A549 (cell line): Measurements from ENCODE around the gene TRIM38. TPM values are rescaled to one million over a fixed set of nuclear protein-coding genes. Genes with fewer than 3 reads are reported as not detected.

Experiments used
- ATAC-seq, 2 experiments: fragments of 200-7000 bp in 1 of 2; fragments of >200 bp in 1 of 2; cut with Nextera tagmentation in 1 of 2; cut with Tn5 transposase in 1 of 2; 3 replicates each; pipeline versions ENCODE4 v1.8.0 to v1.9.1; 2018 to 2020; ENCODE audit warnings: mild to moderate bottlenecking in 1 of 2, moderate library complexity in 1 of 2
- CTCF ChIA-PET: fragments of 300-600 bp; sonication (Branson Sonifier 250); formaldehyde crosslinking; extraction: SDS; loops from one replicate; lab custom pipeline; 2021; ENCODE audit warnings: antibody characterized with exemption, inconsistent platforms; lab: Yijun Ruan, JAX
- POLR2A ChIA-PET: fragments of 350-600 bp; formaldehyde crosslinking; extraction: SDS; loops from one replicate; lab custom pipeline; 2021; ENCODE audit warnings: antibody characterized with exemption, inconsistent platforms; lab: Yijun Ruan, JAX
- DNase-seq, 2 experiments: peaks; one replicate each; pipeline versions ENCODE4 v3.0.0 to v3.0.0-alpha.2; 2011 to 2016; ENCODE audit warnings: low read depth in 1 of 2, low spot score in 1 of 2
- FAIRE-seq: peaks from 2 replicates; lab custom pipeline; 2011; peaks lifted over from hg19 to GRCh38; lab: Jason Lieb, UNC
- H3K27ac ChIP-seq, 2 experiments: fragments of >200 bp; sonication (Bioruptor Twin); formaldehyde crosslinking; 3 replicates each; pipeline ENCODE4 v1.5.1; 2016 to 2017
- H3K4me1 ChIP-seq: fragments of >200 bp; sonication (Bioruptor Twin); formaldehyde crosslinking; 3 replicates; pipeline ENCODE4 v1.6.1; 2016
- H3K4me2 ChIP-seq: fragments of >200 bp; sonication (Bioruptor Twin); formaldehyde crosslinking; 3 replicates; pipeline ENCODE4 v1.6.1; 2016
- H3K4me3 ChIP-seq: fragments of >200 bp; sonication (Bioruptor Twin); formaldehyde crosslinking; 3 replicates; pipeline ENCODE4 v1.5.1; 2016
- H3K9me3 ChIP-seq: fragments of >200 bp; sonication (Bioruptor Twin); formaldehyde crosslinking; 3 replicates; pipeline ENCODE4 v1.6.1; 2016
- CBX8 ChIP-seq: fragments of 200-600 bp; sonication (generic); IDR thresholded peaks from 2 replicates; pipeline ENCODE4 v1.6.1; 2016
- CEBPB ChIP-seq, 2 experiments: fragments of >200 bp in 1 of 2; sonication (Bioruptor Twin) in 1 of 2; formaldehyde crosslinking in 1 of 2; IDR thresholded peaks; 2 replicates each; pipeline ENCODE4 v1.6.1; 2012 to 2016
- CHD2 ChIP-seq: fragments of 150-350 bp; IDR thresholded peaks from 2 replicates; pipeline ENCODE4 v1.6.1; 2014; ENCODE audit warnings: low read length; ENCODE audit not compliant: partially characterized antibody
- E2F6 ChIP-seq: IDR thresholded peaks from 2 replicates; pipeline ENCODE4 v1.6.1; 2012; ENCODE audit warnings: low read depth, borderline replicate concordance
- EHF ChIP-seq: fragments of 250-450 bp; sonication (Bioruptor Pico); IDR thresholded peaks from 2 replicates; pipeline ENCODE4 v1.5.0; 2020; ENCODE audit warnings: mild to moderate bottlenecking
- EHMT2 ChIP-seq: fragments of 200-600 bp; sonication (generic); IDR thresholded peaks from 2 replicates; pipeline ENCODE4 v1.6.1; 2016; ENCODE audit warnings: antibody characterized with exemption, low read depth, mild to moderate bottlenecking, moderate library complexity
- EP300 ChIP-seq, 2 experiments: fragments of >200 bp; sonication (Bioruptor Twin); formaldehyde crosslinking; IDR thresholded peaks; 2 replicates in 1 of 2; 3 replicates in 1 of 2; pipeline ENCODE4 v1.6.1; 2016 to 2017
- FOSB ChIP-seq: fragments of 250-450 bp; sonication (Bioruptor Pico); IDR thresholded peaks from 2 replicates; pipeline ENCODE4 v1.5.0; 2020; ENCODE audit warnings: mild to moderate bottlenecking, moderate library complexity
- FOSL2 ChIP-seq, 2 experiments: fragments of 450-650 bp in 1 of 2; fragments of >200 bp in 1 of 2; sonication (Bioruptor Twin) in 1 of 2; formaldehyde crosslinking; IDR thresholded peaks; 2 replicates each; pipeline versions ENCODE4 v1.5.0 to v1.6.1; 2016 to 2020; ENCODE audit warnings: mild to moderate bottlenecking in 1 of 2, moderate library complexity in 1 of 2
- GATA3 ChIP-seq: IDR thresholded peaks from 2 replicates; pipeline ENCODE4 v1.6.1; 2012; ENCODE audit warnings: borderline replicate concordance
- HOXA7 ChIP-seq: fragments of 250-450 bp; sonication (Bioruptor Pico); IDR thresholded peaks from 2 replicates; pipeline ENCODE4 v1.5.0; 2020; ENCODE audit warnings: mild to moderate bottlenecking, moderate library complexity
- HOXB13 ChIP-seq: fragments of 250-450 bp; sonication (Bioruptor Pico); IDR thresholded peaks from 2 replicates; pipeline ENCODE4 v1.5.0; 2020; ENCODE audit warnings: low read depth, mild to moderate bottlenecking, moderate library complexity
- HOXB5 ChIP-seq: fragments of 250-450 bp; sonication (Bioruptor Pico); IDR thresholded peaks from 2 replicates; pipeline ENCODE4 v1.5.0; 2020; ENCODE audit warnings: mild to moderate bottlenecking, moderate library complexity
- KDM1A ChIP-seq: fragments of 200-600 bp; sonication (generic); IDR thresholded peaks from 2 replicates; pipeline ENCODE4 v1.6.1; 2016; ENCODE audit warnings: low read depth, mild to moderate bottlenecking
- KDM5A ChIP-seq: fragments of 200-600 bp; sonication (generic); IDR thresholded peaks from 2 replicates; pipeline ENCODE4 v1.6.1; 2016; ENCODE audit warnings: antibody characterized with exemption, mild to moderate bottlenecking
- MAX ChIP-seq: IDR thresholded peaks from 2 replicates; pipeline ENCODE4 v1.6.1; 2012
- MAZ ChIP-seq: fragments of 150-350 bp; IDR thresholded peaks from 2 replicates; pipeline ENCODE4 v1.6.1; 2014; ENCODE audit warnings: antibody characterized with exemption, low read depth, low read length, borderline replicate concordance
- NFE2L2 ChIP-seq: fragments of 150-350 bp; conservative IDR thresholded peaks from 2 replicates; pipeline ENCODE4 v1.6.1; 2014; ENCODE audit warnings: low read length
- NPAS2 ChIP-seq: fragments of 250-450 bp; sonication (Bioruptor Pico); IDR thresholded peaks from 2 replicates; pipeline ENCODE4 v1.8.0; 2022; ENCODE audit warnings: mild to moderate bottlenecking, moderate library complexity, borderline replicate concordance
- PBX3 ChIP-seq: IDR thresholded peaks from 2 replicates; pipeline ENCODE4 v1.6.1; 2012
- PHF8 ChIP-seq: fragments of 200-600 bp; sonication (generic); IDR thresholded peaks from 2 replicates; pipeline ENCODE4 v1.6.1; 2016; ENCODE audit warnings: low read depth, mild to moderate bottlenecking, antibody characterized with exemption, moderate library complexity, borderline replicate concordance
- POLR2A ChIP-seq: IDR thresholded peaks from 2 replicates; pipeline ENCODE4 v1.6.1; 2012; ENCODE audit warnings: mild to moderate bottlenecking, low read length
- RAD21 ChIP-seq, 2 experiments: fragments of >200 bp in 1 of 2; sonication (Bioruptor Twin) in 1 of 2; formaldehyde crosslinking in 1 of 2; IDR thresholded peaks in 1 of 2; conservative IDR thresholded peaks in 1 of 2; 2 replicates in 1 of 2; 3 replicates in 1 of 2; pipeline ENCODE4 v1.6.1; 2012 to 2018; ENCODE audit warnings: inconsistent platforms in 1 of 2
- RCOR1 ChIP-seq: fragments of 150-350 bp; IDR thresholded peaks from 2 replicates; pipeline ENCODE4 v1.6.1; 2014; ENCODE audit warnings: antibody characterized with exemption, low read length, low read depth
- RFX5 ChIP-seq: fragments of 450-650 bp; IDR thresholded peaks from 2 replicates; pipeline ENCODE4 v1.7.1; 2014; ENCODE audit warnings: antibody characterized with exemption, mild to moderate bottlenecking, moderate library complexity
- RNF2 ChIP-seq: fragments of 200-600 bp; sonication (generic); IDR thresholded peaks from 2 replicates; pipeline ENCODE4 v1.6.1; 2016; ENCODE audit warnings: low read depth, mild to moderate bottlenecking, antibody characterized with exemption, moderate library complexity, borderline replicate concordance
- SMC3 ChIP-seq: fragments of >200 bp; sonication (Bioruptor Twin); formaldehyde crosslinking; IDR thresholded peaks from 3 replicates; pipeline ENCODE4 v1.6.1; 2018; ENCODE audit warnings: inconsistent platforms
- TFCP2L1 ChIP-seq: fragments of 250-450 bp; sonication (Bioruptor Pico); IDR thresholded peaks from 2 replicates; pipeline ENCODE4 v1.5.0; 2021; ENCODE audit warnings: mild to moderate bottlenecking
- TP53 ChIP-seq: fragments of 250-450 bp; sonication (Bioruptor Pico); IDR thresholded peaks from 2 replicates; pipeline ENCODE4 v1.5.0; 2021; ENCODE audit warnings: mild to moderate bottlenecking, moderate library complexity
- ZNF302 ChIP-seq: fragments of 250-450 bp; sonication (Bioruptor Pico); IDR thresholded peaks from 2 replicates; pipeline ENCODE4 v1.9.0; 2021; ENCODE audit warnings: inconsistent platforms, mild to moderate bottlenecking, moderate library complexity
- ZSCAN20 ChIP-seq: fragments of 250-450 bp; sonication (Bioruptor Pico); IDR thresholded peaks from 2 replicates; pipeline ENCODE4 v1.8.0; 2022; ENCODE audit warnings: mild to moderate bottlenecking, moderate library complexity
- WGBS: methylation state at CpG from one replicate; pipeline ENCODE4 v1.1.6; 2017; ENCODE audit errors: missing lambda C conversion rate; 5-methylcytosine and 5-hydroxymethylcytosine counted together
- polyA plus RNA-seq, 4 experiments: library from polyadenylated mRNA; depleted of rRNA in 3 of 4; stranded (reverse); fragments of >200 nt; fragmentation: RNase III in 1 of 4; extraction: RNeasy Plus Mini Kit Qiagen cat#74134 plus additional on column Dnase treatment in 1 of 4; gene quantifications; 2 replicates in 3 of 4; 3 replicates in 1 of 4; pipeline ENCODE4 v1.2.3, GENCODE V29; 2011 to 2017
- TF ChIP-seq, protein P1 (sequence below): fragments of 250-450 bp; sonication (Bioruptor Pico); IDR thresholded peaks from 2 replicates; pipeline ENCODE4 v1.5.0; 2020; ENCODE audit warnings: low read depth, mild to moderate bottlenecking, moderate library complexity
- TF ChIP-seq, protein P2 (sequence below): fragments of 250-450 bp; sonication (Bioruptor Pico); IDR thresholded peaks from 2 replicates; pipeline ENCODE4 v1.5.0; 2021; ENCODE audit warnings: mild to moderate bottlenecking, moderate library complexity, borderline replicate concordance
- TF ChIP-seq, protein P3 (sequence below): fragments of >200 bp; sonication (Bioruptor Twin); formaldehyde crosslinking; IDR thresholded peaks from 3 replicates; pipeline ENCODE4 v1.5.1; 2016

The TRIM38 gene
- polyA plus RNA-seq, 2 of the 4 experiments (the other 2 are of a cell fraction), result 1.7 to 3.4 TPM

DNA sequence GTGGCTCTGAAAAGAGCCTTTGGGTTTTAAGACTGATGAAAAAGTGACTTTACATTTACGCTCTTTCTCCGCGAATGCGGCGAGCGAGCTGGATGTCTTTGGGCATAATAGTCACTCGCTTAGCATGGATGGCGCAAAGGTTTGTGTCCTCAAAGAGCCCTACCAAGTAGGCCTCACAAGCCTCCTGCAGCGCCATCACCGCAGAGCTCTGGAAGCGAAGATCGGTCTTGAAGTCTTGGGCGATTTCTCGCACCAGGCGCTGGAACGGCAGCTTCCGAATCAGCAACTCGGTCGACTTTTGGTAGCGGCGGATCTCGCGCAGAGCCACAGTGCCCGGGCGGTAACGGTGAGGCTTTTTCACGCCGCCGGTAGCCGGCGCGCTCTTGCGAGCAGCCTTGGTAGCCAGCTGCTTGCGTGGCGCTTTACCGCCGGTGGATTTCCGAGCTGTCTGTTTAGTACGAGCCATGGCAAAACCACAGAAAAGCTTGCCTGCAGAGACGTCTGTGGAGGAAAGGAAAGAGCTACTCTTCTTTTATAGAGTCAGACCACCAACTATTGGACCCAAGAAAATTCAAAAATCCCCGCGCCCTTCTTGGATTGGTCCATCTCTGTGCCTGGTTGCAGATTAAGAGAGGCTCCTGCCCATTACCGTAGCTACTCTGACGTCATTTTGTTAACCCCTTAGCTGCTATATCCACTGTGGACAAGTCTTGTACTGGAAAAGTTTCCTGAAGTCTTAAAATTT is 69.2 kb downstream of the TRIM38 start:
- Histone ChIP-seq H3K9me3 (no peaks in the 10 kb centered on the region), H3K4me2 (peak overlapping the region; percentile 94), H3K4me3 (peak overlapping the region; percentile 56), H3K4me1 (peaks cover 38% of the 10 kb centered on the region), H3K27ac (peak overlapping the region; percentile 95 to 100)
- POLR2A ChIA-PET, result interaction anchor here (0.6 to 10.6 kb wide), 14 partner anchors 12 to 1861 kb away, joined by 3 to 238 read pairs (median 12); a partner anchor contains a TSS
- CTCF ChIA-PET, result interaction anchor here (1.1 to 2.8 kb wide), 10 partner anchors 10 to 67 kb away, joined by 3 to 9 read pairs (median 4); a partner anchor contains a TSS
- 0% methylated on average over 21 of the region's 44 CpGs for WGBS
- DNase-seq (peak; percentile 86 to 97), ATAC-seq (peak; percentile 68 to 78), FAIRE-seq (no peak)
- TF ChIP-seq EHF (CRISPR knock-in tag) (no peak), FOSB (CRISPR knock-in tag) (no peak), RFX5 (no peak), NFE2L2 (no peak), HOXB5 (CRISPR knock-in tag) (no peak), PBX3 (peak; percentile 64; the same call in 1 of the 2 replicates), EHMT2 (no peak), FOSL2 (IDR thresholded peaks at IDR 0.05) (no peak), FOSL2 (CRISPR knock-in tag; IDR thresholded peaks at IDR 0.05) (peak; percentile 7; the same call in 1 of the 2 replicates), MAX (peak; percentile 13; the same call in 1 of the 2 replicates), RCOR1 (no peak), TP53 (CRISPR knock-in tag) (0 out of 2 replicates have a peak, but pooled peaks have one; percentile 52), TFCP2L1 (CRISPR knock-in tag) (no peak; the same call in 1 of the 2 replicates), ZNF302 (CRISPR knock-in tag) (no peak), KDM1A (no peak), CEBPB (IDR thresholded peaks at IDR 0.05) (no peak), KDM5A (0 out of 2 replicates have a peak, but pooled peaks have one; percentile 22), HOXA7 (no peak), CBX8 (no peak), EP300 (IDR thresholded peaks at IDR 0.05) (no peak), CHD2 (peak; percentile 30), RNF2 (no peak), ZSCAN20 (CRISPR knock-in tag) (no peak), RAD21 (conservative IDR thresholded peaks at IDR 0.05 in 1 of 2, IDR thresholded peaks at IDR 0.05 in 1 of 2) (no peak), SMC3 (no peak), MAZ (no peak), NPAS2 (CRISPR knock-in tag) (no peak), E2F6 (no peak; the same call in 1 of the 2 replicates), HOXB13 (CRISPR knock-in tag) (no peak), PHF8 (peak; percentile 25; the same call in 1 of the 2 replicates), GATA3 (peak; percentile 50; the same call in 1 of the 2 replicates), POLR2A (peak; percentile 96)
- TF ChIP-seq, protein P1, sequence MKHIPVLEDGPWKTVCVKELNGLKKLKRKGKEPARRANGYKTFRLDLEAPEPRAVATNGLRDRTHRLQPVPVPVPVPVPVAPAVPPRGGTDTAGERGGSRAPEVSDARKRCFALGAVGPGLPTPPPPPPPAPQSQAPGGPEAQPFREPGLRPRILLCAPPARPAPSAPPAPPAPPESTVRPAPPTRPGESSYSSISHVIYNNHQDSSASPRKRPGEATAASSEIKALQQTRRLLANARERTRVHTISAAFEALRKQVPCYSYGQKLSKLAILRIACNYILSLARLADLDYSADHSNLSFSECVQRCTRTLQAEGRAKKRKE (CRISPR knock-in tag), result no peak
- TF ChIP-seq, protein P2, sequence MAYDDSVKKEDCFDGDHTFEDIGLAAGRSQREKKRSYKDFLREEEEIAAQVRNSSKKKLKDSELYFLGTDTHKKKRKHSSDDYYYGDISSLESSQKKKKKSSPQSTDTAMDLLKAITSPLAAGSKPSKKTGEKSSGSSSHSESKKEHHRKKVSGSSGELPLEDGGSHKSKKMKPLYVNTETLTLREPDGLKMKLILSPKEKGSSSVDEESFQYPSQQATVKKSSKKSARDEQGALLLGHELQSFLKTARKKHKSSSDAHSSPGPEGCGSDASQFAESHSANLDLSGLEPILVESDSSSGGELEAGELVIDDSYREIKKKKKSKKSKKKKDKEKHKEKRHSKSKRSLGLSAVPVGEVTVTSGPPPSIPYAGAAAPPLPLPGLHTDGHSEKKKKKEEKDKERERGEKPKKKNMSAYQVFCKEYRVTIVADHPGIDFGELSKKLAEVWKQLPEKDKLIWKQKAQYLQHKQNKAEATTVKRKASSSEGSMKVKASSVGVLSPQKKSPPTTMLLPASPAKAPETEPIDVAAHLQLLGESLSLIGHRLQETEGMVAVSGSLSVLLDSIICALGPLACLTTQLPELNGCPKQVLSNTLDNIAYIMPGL (CRISPR knock-in tag), result no peak
- TF ChIP-seq, protein P3, sequence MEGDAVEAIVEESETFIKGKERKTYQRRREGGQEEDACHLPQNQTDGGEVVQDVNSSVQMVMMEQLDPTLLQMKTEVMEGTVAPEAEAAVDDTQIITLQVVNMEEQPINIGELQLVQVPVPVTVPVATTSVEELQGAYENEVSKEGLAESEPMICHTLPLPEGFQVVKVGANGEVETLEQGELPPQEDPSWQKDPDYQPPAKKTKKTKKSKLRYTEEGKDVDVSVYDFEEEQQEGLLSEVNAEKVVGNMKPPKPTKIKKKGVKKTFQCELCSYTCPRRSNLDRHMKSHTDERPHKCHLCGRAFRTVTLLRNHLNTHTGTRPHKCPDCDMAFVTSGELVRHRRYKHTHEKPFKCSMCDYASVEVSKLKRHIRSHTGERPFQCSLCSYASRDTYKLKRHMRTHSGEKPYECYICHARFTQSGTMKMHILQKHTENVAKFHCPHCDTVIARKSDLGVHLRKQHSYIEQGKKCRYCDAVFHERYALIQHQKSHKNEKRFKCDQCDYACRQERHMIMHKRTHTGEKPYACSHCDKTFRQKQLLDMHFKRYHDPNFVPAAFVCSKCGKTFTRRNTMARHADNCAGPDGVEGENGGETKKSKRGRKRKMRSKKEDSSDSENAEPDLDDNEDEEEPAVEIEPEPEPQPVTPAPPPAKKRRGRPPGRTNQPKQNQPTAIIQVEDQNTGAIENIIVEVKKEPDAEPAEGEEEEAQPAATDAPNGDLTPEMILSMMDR, result no peak
